Epithelial cell of esophagus (primary cell): ENCODE results near the gene CFAP77.

Experiments used
- DNase-seq: peaks from one replicate; pipeline ENCODE4 v3.0.0; 2010; ENCODE audit warnings: low read depth
- H3K4me3 ChIP-seq: 2 replicates; pipeline ENCODE4 v1.5.1; 2011; ENCODE audit warnings: mild to moderate bottlenecking, low read length, control low read depth
- CTCF ChIP-seq: IDR thresholded peaks from 2 replicates; pipeline ENCODE4 v1.5.1; 2011; ENCODE audit warnings: low read depth, mild to moderate bottlenecking, low read length, control low read depth, inconsistent platforms; ENCODE audit not compliant: insufficient read depth; ENCODE audit errors: missing control alignments

Gene CFAP77

GRCh38 chr9:132390966-132391365 is 19.0 kb upstream of the CFAP77 start:
- H3K4me3 ChIP-seq: no peak overlapping the region
- DNase-seq: no peak
- no peak for TF ChIP-seq CTCF

GRCh38 chr9:132391449-132391848 is 18.6 kb upstream of the CFAP77 start:
- DNase-seq: no peak
- no peak overlapping the region for H3K4me3 ChIP-seq
- TF ChIP-seq CTCF: no peak

DNA sequence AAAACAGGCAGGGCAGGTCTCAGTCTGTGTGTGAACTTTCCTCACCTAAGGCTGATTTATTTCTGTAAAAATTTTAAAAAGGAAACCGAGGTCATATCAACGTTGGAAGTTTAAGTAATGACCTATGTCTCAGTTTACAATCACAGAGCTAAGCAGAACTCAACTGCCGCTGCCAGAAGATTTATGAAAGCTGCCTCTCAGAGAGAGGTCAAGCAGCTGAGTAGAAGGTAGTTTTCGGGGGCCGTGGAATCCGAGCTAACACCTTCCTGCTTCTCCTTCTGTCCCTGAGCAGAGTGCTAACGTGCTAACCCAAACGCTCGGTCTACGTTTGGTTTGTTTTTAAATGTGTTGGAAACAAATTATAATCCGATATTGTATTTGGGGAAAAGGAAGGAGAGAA is 14.5 kb upstream of the CFAP77 start:
- no peak for TF ChIP-seq CTCF
- no peak for DNase-seq
- no peak overlapping the region for H3K4me3 ChIP-seq

DNA sequence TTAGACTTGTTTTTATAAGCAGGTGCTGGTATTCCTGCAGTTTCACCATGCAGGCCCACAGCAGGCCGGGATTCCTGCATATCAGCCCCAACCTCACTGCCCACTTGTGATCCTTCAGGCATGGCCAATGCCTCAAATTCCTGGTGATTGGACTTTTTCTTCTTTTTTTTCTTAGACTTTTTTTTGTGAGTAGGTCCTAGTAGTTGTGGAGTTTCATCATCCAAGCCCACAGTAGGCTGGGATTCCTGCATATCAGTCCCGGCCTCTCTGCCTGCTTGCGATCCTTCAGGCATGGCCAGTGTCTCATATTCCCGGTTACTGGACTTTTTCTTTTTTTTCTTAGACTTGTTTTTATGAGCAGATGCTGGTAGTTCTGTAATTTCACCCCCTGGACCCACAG is 8.2 kb upstream of the CFAP77 start:
- DNase-seq: no peak
- H3K4me3 ChIP-seq: no peak overlapping the region
- TF ChIP-seq CTCF: no peak

- no peak overlapping the region for H3K4me3 ChIP-seq
- DNase-seq: no peak
- TF ChIP-seq CTCF: no peak
These were observed 5.7 kb upstream of the CFAP77 start for GRCh38 chr9:132404228-132404881.

GRCh38 chr9:132406554-132407122 is 3.4 kb upstream of the CFAP77 start, which contains the start of gene TTF1:
TTF1 (minus strand) TSS chr9:132406840; CDS start chr9:132402821, 4,019 bp downstream.
- TF ChIP-seq CTCF: no peak
- peak within 1 kb of the TSS; percentile 91 for H3K4me3 ChIP-seq
- DNase-seq: peak; percentile 91

GRCh38 chr9:132407196-132407595 is 2.8 kb upstream of the CFAP77 start:
- DNase-seq: no peak
- peak overlapping the region; percentile 91 for H3K4me3 ChIP-seq

More at GRCh38 chr9:132407196-132407595, 2.8 kb upstream of the CFAP77 start:
- TF ChIP-seq CTCF: no peak
